Islet of Langerhans (tissue), 1 donor: ENCODE results near the gene CEBPZ.
"Not testable (repeated sequence)": the region's sequence is repeated elsewhere in the genome, so short reads cannot be mapped to it uniquely, and the experiment has no call there.

Experiments
- FAIRE-seq: peaks from one replicate; lab custom pipeline; 2011; peaks lifted over from hg19 to GRCh38; lab: Jason Lieb, UNC

Gene CEBPZ, protein sequence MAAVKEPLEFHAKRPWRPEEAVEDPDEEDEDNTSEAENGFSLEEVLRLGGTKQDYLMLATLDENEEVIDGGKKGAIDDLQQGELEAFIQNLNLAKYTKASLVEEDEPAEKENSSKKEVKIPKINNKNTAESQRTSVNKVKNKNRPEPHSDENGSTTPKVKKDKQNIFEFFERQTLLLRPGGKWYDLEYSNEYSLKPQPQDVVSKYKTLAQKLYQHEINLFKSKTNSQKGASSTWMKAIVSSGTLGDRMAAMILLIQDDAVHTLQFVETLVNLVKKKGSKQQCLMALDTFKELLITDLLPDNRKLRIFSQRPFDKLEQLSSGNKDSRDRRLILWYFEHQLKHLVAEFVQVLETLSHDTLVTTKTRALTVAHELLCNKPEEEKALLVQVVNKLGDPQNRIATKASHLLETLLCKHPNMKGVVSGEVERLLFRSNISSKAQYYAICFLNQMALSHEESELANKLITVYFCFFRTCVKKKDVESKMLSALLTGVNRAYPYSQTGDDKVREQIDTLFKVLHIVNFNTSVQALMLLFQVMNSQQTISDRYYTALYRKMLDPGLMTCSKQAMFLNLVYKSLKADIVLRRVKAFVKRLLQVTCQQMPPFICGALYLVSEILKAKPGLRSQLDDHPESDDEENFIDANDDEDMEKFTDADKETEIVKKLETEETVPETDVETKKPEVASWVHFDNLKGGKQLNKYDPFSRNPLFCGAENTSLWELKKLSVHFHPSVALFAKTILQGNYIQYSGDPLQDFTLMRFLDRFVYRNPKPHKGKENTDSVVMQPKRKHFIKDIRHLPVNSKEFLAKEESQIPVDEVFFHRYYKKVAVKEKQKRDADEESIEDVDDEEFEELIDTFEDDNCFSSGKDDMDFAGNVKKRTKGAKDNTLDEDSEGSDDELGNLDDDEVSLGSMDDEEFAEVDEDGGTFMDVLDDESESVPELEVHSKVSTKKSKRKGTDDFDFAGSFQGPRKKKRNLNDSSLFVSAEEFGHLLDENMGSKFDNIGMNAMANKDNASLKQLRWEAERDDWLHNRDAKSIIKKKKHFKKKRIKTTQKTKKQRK

DNA sequence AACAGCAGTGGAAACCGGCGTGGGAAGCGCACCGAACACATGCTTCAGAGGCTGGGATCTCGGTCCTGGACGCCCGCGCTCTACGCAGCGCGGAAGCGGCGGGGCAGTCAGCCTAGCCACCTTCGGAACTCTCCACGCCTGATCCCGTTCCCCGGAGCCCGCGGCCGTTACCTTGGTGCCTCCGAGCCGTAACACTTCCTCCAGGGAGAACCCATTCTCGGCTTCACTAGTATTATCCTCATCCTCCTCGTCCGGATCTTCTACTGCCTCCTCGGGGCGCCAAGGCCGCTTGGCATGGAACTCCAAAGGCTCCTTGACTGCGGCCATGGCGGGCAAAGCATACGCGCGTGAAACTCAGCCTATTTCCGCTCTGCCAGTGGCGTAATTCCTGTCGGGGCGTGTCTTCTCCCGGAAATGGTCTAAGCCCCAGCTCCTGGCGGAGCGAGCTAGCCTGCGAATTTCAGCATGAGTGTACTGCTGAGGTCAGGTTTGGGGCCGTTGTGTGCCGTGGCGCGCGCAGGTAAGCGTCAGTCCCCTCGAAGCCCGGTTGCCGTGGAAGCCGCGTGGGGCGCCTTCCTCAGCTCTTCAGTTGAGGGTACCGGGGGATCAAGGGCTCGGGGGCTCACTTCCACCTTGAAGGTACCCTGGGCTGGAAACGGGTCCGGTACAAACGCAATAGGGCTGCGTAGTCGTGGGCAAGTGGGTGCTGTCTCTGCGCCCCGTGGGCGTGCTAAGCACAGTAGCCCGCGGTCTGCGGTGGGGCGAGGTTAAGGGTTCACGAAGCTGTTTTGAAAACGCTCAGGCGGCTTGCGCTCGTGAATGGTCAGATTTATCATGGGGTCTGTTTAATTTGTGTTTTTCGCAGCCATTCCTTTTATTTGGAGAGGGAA is at the start of gene CEBPZ, which contains the start of gene NDUFAF7:
Gene CEBPZ, minus strand, starts transcription at position 356 of the 890 bp plus-strand sequence. Its CDS starts 29 bp downstream, at position 327.
Gene NDUFAF7, plus strand, starts transcription at position 418 of the 890 bp plus-strand sequence. Its CDS starts 48 bp downstream, at position 466.
- FAIRE-seq = peak; percentile 36

DNA sequence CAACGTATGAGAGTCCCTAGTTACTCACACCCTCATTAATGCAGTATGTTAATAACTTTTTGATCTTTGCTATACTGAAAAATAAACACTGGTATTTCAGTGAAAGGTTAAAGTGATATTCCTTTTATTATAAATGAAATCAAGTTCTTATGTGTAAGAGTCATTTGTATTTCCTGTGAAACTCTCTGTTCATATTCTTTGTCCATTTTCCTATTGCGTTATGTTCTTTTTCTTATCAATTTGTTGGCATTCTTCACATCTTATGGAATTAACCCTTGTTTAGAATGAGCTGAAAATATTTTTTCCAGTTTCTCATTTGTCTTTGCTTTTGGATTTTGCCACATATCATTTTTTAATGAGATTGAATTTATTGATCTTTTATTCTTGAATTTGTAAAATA is 44.9 kb upstream of the CEBPZ start:
- FAIRE-seq = peak; percentile 53

DNA sequence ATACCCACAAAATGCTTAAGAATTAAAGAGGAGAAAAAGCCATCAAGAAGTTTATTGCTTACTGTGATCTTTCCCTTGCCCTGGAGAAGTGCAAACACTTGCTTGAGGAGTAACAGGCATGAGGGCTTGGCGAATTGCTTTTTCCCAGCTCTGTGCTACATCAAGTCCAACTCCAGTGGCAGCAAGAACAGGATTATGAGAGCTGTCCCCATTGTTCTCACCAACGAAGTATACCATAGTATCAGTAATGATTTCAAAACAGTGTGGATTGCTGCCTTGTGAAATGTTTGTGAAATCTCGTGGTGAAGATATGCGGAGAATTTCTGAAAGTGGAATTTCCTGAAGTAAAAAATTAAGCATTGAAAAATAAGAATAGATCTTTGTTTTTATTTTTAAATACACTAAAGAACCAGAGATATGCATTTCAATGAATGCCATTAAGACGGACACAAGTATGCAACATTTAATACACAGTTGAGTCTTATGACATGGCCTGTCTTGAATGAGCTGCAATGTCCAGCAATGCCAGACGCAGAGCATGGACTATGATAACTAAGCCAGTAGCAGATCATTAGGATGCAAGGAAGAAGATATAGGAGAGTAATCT is 43.1 kb upstream of the CEBPZ start:
- no peak for FAIRE-seq

DNA sequence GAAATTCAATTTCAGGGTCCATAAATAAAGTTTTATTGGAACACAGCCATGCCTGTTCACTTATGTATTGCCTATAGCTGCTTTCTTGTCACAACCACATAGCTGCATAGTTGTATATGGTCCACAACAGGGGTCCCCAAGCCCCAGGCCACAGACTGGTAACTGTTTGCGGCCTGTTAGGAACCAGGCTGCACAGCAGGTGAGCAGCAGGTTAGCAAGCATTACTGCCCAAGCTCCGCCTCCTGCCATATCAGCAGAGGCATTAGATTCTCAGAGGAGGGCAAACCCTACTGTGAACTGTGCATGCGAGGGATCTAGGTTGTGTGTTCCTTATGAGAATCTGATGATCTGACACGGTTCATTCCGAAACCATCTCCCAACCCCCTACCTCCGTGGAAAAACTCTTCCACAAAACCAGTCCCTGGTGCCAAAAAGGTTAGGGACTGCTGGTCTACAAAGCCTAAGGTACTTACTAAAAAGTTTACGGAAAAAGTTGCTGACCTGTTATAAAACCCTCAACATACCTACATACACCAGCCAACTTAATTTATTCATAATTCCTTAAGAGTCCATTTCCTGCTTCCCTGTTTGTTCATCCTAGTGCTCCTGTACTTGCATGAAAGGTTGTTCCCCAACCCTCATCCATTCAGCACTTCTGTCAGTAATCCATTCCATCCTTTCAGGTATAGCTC is 40.1 kb upstream of the CEBPZ start:
- no peak for FAIRE-seq

DNA sequence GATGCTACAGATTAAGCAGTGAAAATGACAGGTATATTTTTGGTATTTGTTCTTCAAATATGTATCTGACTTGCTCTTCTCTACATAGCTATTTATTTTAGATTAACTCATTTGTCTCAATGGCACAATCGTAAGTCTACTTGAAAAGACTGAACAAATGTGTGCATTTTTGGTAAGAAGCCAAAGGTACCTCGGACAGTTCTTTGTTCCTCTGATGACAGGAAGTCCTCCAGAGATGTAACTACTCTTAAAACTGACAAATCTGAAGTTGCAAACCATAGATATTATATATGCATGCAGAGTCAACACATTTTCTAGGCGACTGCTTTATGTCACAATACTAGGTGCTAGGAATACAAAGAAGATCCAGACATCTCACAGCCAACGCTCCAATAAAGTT is 36.7 kb upstream of the CEBPZ start:
- peak; percentile 30 for FAIRE-seq

DNA sequence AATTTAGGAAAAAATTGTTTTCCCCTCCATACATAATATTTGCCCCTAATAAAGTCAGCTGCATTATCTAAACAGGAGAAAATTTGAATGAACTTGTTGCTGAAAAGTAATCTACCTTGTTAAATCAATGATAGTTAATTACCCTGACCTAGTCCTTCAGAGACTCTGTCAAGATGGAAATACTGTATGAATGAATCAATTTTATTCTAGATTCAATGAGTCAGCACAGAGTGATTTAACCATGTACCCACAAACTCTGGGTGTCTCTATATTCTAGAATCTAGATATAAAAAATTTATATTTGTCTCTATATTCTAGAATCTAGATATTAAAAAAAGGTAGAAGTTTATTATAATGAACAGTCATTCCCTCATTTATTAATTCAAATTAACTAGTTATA is 36.3 kb upstream of the CEBPZ start:
- FAIRE-seq = no peak

DNA sequence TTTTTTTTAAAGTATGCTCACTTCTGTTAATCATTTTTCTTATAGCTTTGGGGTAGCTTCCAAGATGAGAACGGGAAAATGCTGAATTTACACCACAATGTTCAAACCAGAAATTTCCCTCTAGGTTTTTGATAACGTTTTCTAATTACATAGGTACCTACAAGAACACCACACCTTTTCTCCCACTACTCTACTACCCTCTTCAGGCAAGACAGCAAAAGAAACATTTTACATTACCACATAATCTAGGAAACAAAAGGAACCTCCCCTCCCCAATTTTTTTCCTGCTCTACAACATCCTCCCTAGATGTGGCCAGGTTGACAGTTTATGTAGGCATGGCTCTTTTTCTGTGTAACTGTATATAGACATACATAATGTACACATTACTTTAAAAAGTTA is 32.4 kb upstream of the CEBPZ start:
- FAIRE-seq = no peak

DNA sequence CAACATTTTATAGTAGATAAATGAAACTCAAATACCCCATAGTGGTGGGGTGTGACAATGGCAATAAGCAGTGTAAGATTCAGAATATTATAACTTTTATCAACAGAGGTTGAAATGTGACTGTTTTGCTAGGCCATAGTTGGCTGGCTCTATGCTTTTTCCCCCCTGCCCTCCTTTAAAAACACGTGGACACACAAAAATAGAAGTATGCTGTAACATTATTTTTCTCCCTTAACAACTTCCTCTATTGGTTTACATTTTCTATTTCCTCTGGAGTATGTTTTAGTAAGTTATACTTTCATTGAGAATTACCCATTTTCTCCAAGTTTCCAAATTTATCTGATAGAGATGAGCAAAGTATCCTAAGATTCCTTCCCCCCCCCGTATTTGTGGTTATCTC is 31.1 kb upstream of the CEBPZ start:
- FAIRE-seq = no peak

DNA sequence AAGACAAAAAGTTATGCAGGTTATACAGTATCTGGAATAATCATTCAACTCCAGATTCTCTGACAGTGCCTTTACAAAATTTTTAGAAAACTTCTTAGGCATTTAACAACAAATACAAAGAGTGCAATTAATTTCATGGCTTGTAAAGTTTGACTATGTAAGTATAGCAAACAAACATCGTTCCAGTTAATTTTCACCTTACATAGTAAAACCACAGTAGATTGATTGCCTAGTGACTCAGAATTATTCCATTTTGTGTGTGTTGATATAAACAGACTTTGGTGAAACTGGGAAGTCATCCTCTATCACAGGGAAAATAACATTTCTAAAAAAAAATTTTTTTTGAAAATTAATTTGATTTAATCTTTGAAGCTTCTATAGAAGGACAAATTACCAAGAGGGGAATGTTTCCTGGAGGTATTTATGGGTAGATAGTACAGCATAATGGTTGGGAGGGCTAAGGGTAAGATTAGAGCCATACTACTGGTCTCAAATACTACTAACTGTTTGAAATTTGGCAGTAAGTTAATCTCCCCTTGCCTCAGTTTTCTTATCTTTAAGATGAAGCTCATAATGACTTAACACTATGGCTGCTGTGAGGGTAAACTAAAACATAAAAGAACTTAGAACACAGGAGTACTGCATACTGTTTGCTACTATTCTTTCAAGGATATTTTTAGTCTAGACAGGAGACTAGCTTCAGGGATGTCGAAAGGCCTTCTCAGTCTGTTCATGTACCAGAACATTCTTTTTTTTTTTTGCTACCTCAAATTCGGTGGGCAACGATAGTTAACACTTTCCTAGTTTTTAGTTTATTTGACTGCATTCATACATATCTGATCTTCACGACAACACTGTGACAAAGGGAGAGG is 19.7 kb upstream of the CEBPZ start:
- no peak for FAIRE-seq

DNA sequence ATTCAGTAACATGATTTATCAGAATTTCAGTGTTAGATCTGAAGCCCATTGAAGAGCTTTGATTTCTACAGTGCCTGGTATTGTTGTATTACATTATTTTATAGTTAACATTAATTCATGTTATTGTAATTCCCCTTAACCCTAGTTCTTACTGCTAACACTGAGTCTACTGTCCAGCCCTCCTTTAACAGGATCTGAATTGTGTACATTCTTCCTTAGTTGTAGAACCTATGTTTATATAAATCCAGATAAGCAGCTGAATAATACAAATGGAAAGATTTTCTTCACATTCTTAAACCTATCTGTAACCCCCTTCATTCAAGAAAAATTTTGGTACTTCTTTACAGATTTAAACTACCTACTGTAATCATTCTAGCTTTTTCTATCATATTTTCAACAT is 14.8 kb upstream of the CEBPZ start:
- FAIRE-seq = no peak

DNA sequence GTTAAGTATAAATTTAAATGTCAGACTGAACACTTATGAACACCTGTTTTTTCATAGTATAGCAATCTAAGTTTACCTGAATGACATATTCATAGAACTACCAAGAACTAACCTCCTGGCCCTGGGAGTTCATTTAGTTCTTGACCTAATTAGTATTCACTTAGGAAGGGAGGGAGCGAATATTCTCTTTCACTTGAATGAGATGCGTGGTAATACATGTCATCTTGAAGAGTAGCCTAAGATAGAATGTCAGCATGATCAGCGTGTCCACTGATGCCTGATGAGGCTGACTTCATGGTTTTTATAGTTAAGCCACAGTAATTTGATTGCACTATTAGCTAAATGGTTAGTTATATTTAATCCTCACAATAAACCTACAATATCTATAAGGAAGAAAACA is 13.4 kb upstream of the CEBPZ start:
- no peak for FAIRE-seq

DNA sequence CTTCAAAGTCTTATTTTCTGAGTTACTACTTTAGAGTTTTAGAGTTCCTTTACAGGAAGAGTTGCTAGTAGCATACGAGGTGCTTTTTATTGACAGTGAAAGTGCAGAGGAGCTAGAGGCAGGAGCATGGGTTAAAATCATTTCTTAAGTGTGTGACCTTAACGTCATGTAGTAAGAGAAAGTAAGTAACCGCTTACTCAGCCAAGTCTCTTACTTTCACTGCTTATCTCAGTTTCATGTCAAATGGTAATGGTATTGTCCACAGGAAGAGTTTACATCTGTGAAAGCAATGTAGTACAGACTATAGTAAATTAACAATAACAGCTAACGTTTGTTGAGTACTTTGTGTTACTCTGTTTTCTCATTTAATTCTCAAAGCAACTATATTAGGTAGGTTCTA is 12.6 kb upstream of the CEBPZ start:
- FAIRE-seq = no peak

DNA sequence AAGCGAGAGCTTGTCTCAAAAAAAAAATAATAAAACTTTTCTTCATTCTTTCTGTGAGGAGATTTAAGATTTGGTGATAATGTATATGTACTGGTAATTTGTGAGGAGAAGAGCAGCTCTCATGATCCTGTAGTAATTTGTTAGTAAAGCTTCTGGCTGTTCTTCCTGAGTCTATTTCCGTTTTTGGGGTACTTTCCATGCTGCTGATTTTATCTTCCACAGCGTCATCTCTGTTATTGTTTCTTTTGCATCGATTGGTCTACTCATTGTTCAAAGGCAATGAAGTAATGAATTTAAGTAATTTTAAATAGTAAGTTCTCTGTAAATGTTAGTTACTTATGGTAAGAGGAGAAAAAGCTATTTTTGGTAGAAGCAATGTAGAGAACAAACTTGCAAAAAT is 12.0 kb upstream of the CEBPZ start:
- FAIRE-seq = no peak

DNA sequence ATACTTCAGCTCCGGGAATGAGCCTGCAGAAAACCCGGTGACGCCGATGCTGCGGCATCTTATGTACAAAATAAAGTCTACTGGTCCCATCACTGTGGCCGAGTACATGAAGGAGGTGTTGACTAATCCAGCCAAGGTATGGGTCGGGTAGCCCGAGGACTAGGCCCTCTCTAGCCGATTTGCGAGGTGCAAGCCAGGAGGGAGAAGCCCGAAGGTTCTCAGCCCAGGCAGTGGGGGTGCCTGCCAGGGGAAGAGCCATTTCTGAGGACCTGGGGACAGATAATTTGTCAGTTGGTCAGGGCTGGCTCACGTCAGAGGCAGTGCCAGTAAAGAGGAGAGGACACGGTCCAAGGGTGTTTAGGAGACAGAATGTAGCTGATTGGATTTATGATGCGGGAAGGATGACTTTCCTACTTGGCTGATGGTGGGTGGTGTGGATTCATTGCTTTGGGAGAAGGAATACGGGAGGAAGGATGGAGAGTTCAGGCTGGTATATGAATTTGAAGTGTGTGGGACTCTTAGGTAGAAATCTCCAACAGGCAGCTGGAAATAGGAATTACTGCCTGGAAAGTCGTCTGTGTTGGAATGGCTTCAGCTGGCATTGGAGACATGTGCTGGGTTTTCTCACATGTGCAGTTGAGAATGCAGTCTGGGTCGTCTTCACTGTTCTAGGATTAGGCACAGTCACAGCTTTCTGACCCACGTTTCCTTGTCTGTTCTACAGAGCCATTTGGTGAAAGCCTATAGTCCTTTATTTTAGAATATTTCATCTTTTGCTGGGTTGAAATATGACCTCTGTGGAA is 936 bp upstream of the CEBPZ start:
- FAIRE-seq = no peak

DNA sequence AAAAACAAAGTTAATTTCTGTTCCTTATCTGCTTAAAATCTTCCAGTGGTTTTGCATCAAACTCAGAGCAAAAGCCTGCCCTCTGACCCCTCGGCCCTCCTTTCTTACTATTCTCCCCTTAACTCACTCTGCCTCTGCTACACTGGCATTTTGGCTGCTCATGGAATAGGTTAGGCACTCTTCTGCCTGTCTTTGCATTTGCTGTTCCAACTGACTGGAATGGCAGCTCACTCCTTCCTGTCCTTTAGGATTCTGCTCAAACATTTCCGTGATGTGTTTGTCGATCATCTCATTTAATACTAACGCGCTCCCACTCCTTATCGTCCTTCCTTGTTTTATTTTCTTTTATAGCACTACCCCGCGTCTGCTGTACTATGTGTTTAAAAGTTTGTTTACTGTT is 815 bp downstream of the CEBPZ start:
- no peak for FAIRE-seq

DNA sequence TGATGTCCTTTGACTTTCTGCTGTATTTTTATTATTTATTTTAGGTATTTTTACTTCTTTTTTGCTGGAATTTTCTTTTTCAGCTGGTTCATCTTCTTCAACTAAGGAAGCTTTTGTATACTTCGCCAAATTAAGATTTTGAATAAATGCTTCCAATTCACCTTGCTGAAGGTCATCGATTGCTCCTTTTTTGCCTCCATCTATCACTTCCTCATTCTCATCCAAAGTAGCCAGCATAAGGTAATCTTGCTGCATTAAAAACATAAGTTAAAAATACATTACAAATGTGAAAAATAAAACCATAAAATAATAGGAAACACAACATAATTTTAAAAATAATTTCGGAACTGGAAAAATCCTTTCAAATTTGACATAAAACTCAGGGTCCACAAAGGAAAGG is 2.6 kb downstream of the CEBPZ start:
- FAIRE-seq = no peak

DNA sequence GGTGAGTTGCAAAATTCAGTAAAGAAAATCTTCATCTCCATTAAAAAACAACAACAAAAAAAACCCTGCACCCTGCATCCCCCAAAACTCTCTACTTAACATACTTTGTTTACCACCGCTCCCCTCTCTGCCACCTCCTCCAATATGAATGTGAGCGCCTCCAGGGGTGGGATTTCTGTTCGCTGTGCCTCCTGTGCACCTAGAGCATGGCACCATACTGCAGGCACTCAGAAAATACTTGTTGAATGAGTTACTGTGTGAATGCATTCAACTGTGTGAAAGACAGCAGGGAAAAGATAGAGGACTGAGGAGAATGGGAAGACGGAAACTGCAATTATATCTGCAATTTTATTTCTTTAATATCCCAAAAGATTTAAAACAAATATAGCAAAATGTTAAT is 4.5 kb downstream of the CEBPZ start:
- no peak for FAIRE-seq

DNA sequence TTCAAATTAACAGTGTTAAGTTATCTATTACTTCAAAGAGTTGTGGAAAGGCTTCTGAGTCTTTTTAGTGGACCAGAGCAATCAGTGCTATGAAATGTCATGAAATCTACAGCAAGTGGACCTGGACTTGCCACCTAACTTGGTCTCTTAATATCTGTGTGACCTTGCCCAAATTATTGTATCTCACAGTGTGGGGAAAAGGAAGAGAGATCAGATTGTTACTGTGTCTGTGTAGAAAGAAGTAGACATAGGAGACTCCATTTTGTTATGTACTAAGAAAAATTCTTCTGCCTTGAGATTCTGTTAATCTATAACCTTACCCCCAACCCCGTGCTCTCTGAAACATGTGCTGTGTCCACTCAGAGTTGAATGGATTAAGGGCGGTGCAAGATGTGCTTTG is 6.3 kb downstream of the CEBPZ start:
- not testable (repeated sequence) for FAIRE-seq

DNA sequence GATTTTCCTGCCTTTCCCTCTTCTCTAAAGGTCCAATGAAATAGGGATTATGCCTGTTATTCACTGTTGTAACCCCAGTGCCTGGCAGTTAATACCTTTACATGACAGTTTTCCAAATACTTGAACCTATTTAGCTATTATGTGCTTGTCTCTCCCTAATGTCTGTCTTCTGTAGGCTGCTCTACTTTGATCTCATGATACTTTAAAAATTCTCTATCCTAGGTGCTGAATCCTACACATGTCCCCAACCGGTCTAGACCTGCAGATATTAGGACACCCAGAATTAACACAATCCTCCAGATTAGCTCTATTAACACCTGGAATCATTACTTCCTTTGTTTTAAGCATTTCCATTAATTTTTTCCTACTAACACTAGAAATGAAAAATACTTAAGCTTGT is 7.3 kb downstream of the CEBPZ start:
- FAIRE-seq = no peak
